Measurements from ENCODE around the gene C2CD3.

The C2CD3 gene

DNA sequence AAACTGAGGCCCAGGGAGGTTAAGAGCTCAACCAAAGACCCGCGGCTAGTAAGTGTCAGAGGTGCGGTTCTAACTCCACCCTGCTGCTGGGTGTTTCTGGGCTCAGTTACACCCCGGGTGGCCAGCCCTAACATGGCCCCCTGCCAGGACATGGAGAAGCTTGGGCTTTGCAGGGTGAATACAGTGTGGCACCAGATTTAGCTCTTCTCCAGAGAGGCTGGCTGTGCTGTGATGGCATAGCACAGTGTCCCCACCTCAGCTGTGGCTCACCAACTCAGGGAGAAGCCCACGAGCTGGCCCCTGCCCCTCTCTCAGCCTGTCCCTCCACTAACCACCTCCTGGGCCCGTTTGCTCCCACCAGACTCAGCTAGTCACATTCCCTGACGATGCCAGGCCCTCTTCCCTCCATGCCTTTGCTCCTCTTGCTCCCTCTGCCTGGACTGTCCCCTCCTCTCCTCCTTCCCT lies 168.9 kb downstream of the C2CD3 start:
- no peak for DNase-seq

DNA sequence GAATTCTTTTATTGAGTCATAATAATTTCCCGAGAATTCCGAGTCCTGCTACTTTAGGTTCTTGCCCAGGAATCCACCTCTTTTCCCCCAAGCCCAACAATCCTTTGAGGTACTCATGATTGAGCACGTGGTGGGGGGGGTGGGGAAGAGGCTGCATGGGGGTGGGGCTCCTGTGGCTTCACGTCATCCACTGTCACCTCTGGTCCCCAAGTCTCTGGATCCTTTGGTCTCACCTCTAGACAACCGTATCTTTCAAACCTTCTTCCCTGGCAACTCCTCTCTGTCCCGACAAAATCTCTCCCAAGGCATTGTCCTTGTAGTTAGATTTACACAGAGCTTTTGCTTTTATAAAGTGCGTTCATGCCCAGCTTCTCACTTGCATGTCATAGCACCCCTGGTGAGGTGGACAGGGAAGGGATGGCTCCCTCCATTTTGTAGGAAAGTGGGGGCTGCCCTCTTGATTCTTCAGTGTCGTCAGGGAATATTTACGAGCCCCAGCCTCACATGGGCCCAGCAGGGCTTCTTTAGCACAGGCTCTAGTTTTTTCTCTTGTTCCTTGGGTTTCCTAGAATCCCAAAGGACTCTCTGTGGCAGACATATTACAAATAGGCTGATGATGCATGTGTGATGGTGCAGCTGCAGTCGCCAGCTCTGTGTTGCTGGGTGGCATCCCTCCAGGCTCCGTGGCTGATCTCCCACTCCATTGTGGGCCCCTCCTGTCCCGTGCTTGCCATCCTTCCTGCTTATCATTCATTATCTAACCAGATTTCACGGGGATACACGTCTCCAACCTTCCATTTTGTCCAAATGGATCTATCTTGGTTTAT lies 170.3 kb downstream of the C2CD3 start:
- no peak for DNase-seq

DNA sequence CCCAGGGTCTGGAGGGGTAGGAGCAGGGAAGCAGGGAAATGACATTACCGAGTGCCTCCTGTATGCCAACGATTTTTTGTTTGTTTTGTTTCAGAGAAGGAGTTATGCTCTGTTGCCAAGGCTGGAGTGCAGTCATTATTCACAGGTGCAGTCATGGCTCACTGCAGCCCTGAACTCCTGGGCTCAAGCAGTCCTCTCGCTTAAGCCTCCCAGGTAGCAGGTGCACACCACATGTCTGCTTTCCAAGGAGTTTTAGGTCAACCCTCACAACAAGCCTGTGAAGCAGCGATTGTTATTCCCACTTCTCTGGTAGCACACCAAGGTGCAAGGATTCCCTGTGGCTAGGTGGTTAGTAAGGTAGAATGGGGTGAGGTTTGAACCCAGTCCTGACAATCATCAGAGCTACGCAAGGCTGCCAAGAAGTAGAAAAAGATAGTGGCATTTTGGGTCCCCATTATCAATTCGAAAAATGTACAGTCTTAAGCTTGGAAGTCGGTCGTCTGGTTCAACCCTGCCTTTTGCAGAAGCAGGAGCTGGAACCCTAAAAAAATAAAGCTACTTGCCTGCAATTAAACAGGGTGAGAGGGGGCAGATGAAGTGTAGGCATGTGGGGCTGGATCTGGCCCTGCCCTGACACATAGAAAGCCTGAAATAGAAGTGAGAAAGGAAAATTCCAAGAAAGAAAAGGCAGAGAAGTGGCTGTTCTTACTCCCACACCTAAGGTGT lies 171.1 kb downstream of the C2CD3 start:
- DNase-seq, result peak; percentile 65

DNA sequence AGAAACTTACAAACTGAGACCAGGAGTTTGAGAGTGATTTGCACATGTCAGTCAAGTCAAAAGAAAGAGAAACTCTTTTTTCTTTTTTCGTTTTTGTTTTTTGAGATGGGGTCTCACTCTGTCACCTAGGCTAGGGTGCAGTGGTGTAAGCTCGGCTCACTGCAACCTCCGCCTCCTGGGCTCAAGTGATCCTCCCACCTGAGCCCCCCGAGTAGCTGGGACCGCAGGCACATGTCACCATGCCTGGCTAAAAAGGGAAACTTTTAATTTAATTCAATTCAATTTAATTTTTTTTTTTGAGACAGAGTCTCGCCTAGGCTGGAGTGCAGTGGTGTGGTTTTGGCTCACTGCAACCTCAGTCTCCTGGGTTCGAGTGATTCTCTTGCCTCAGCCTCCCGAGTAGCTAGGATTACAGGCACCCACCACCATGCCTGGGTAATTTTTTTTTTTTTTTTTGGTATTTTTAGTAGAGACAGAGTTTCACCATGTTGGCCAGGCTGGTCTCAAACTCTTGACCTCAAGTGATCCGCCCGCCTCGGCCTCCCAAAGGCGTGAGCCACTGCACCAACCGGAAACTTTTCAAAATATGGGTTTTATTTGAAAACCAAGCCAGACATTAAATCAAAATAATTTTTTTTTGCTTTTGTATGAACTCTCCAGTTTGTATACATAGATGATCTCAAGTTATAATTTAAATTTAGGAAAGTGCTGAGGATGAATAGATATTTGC lies 171.8 kb downstream of the C2CD3 start:
- no peak for DNase-seq

DNA sequence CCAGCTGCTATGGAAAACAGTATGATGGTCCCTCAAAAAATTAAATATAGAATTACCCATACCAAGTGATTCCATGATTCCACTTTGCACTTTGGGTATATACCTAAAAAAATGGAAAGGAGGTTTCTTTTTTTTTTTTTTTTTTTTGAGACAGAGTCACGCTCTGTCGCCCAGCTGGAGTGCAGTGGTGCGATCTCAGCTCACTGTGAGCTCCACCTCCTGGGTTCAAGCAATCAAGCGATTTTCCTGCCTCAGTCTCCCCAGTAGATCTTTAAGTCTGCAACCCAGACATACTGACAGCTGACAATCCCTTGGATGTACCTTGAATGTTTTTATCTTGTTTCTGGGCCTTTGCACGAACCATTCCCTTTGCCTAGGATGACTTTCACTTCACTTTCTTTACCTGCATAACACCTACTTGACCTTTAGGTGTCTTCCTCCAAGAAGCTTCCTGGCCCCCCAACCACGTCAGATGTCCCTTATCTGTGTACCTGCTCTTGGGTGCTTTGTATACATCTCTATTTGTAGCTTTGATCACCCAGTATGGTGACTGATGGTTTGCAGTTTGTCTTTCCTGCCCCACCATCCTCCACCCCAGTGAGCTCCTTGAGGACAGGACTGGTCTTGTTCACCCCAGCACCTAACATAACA lies 173.6 kb downstream of the C2CD3 start:
- no peak for DNase-seq

DNA sequence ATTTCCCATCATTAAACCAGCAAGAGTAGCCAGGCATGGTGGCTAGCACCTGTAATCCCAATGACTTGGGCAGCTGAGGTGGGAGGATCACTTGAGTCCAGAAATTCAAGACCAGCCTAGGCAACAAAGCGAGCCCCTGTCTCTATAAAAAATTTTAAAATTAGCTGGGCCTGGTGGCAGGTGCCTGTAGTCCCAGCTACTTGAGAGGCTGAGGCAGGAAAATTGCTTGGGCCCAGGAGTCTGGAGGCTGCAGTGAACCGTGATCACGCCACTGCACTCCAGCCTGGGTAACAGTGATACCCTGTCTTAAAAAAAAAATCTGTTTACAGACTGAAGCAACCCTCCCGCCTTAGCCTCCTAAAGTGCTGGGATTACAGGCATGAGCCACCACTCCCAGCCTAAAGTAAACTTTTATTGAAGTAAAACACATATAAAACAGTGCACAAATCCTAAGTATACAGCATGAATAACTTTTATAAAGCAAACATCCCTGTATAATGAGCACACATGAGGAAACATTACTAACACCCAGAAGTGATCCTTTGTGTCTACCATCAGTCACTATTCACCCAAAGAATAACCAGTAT lies 174.5 kb downstream of the C2CD3 start:
- DNase-seq, result no peak

DNA sequence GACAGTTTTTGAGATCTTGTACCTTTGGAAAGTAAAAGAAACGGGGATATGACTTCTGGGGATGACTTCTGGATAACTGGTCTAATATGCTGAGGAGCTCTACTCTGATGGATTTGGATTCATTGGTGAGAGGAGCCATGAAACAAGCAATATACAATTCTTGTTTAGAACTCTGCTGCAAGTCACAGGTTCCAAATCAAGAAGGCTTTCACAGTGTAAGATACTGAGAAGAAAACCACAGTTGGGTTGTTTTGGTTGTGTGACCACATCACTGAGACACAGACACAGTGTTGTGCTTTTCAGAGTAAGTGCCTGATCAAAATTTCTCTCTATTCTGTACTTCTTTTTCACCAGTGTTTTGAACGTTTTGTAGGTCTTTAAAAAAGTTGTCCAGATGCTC lies 175.1 kb downstream of the C2CD3 start:
- peak; percentile 61 for DNase-seq

DNA sequence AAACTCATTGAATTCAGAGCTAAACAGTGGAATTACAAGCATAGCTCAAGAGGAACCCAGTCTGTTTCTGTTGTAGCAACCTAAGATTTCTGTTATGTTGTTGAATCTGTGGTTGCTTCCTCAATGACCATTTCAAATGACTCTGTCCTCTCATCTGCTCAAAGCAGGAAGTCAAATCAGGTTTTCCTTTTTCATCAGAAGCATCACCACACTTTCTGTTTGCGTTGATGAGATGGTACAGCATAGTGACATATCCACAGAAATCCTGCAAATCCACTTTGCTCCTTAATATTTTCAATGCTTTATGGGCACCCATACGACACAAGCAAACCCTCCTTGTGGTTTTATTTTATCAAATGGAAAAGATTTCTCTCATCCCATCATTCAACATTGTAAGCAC lies 175.6 kb downstream of the C2CD3 start:
- DNase-seq, result no peak

DNA sequence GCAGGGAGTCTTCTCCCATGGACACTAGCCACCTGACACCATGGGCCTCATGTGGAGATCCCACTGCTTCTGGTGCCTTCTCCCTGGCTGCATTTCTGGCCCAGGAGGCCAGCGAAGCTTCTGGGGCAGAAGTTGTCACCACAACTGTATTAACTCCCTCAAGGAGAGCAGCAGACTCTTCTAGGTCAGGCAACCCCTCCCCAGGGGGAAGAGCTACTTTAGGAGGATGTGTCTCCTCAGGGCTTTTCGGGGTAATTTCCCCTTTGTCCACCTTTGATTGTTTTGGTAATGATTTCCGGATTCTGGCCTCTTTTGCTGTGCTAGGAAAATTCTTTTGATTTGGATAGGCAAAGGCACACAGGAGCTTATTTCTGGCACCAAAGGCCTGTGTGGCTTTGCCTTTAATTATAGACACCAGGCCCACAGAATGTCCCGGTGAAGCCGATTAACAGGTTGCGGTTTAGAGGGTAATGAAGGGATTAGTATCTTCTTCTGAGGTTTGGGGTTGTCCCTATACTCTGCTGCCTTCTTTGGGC lies 179.3 kb downstream of the C2CD3 start:
- DNase-seq, result no peak

DNA sequence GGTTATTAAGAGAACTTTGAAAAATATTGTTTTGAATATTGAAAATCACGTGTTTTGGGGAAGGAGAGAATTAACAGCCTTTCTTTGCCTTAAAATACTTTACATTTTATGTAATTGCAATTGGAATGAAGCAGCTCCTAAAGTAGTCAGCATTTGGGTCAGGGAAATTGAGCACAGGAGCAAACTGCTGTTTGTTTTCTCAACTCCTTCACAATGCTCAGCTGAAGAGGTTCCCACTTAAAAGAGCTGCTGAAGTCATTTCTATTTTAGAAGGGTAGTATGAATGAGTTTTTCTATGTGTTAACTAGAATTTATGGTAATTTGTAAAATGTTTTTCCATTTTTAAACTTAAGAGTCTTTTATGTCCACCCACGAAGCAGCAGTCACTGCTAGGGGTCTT lies 180.1 kb downstream of the C2CD3 start:
- no peak for DNase-seq

DNA sequence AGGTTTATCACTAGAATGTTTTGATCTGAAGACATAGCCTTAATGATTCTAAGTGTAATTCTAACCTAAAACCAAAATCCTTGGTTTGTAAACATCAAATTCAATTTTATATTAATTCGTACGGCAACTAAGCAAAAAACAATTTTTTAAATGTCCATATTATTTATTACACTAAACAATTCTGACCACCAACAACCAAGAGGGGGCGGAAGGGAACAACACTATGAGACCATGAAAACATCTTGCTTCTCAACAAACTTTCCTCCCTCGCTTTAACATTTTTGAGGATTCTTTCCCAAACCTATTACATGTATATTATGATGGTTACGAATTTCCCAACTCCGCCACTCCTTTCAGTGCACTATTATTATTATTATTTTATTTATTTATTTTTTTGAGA lies 181.6 kb downstream of the C2CD3 start:
- DNase-seq, result no peak

DNA sequence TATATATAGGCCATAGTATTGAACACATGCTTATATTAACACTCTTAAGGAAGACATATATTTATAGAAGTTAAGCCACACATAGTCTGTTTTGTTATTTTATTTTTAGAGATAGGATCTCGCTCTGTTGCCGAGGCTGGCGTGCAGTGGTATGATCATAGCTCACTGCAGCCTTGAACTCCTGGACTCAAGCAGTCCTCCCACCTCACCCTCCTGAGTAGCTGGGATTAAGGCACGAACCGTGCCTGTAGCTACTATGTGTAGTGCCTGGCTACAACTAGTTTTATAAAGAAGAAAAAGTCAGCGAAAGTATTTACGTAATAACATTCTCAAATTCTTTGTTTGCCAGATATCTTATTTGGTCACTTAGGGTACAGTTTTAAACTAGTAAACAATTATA lies 182.6 kb downstream of the C2CD3 start:
- no peak for DNase-seq

DNA sequence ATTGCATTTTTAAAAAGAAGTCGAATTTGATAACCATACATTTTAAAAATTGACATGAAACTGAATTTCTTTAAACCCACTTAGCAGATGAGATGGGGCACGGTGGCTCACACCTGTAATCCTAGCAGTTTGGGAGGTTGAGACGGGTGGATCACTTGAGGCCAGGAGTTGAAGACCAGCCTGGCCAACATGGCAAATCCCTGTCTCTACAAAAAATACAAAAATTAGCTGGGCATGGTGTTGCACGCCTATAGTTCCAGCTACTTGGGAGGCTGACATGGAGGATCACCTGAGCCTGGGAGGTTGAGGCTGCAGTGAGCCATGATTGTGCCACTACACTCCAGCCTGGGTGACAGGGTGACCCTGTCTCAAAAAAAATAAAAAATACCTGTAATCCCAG lies 185.1 kb downstream of the C2CD3 start:
- DNase-seq, result peak; percentile 10

DNA sequence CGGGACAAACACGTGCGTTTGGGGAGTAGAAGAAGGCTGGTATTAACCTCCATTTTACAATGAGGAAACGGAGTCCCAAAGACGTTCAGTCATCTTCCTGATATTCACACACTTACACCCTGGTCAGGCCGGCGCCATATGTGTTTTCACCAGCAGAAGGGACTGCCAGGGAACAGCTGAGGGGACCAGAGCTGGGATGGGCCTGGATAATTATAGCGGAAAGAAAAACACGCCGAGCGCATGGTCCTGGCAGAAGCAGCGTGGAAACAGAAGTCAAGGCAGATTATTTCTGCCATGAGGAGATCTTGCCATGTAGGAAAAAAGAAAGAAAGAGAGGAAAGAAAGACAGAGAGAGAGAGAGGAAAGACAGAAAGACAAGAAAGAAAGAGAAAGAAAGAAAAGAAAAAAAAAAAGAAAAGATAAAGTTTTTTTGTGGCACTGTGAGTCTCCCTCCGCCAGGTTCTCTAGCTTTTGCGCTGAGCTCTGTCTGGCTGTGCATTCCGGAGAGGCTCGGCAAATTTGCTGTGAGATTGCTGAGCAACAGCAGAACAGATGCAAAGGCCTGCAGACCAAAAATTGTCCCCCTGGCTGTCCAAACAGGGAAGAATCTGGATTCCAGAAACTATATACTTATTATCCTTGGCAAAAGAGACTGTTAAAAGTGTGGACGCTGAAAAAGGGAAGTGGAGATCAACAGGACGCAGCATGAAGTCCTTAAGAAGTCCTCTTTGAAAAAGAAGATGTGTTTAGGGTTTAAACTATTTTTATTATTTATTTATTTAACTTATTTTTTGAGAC lies 186.9 kb downstream of the C2CD3 start:
- no peak for DNase-seq

DNA sequence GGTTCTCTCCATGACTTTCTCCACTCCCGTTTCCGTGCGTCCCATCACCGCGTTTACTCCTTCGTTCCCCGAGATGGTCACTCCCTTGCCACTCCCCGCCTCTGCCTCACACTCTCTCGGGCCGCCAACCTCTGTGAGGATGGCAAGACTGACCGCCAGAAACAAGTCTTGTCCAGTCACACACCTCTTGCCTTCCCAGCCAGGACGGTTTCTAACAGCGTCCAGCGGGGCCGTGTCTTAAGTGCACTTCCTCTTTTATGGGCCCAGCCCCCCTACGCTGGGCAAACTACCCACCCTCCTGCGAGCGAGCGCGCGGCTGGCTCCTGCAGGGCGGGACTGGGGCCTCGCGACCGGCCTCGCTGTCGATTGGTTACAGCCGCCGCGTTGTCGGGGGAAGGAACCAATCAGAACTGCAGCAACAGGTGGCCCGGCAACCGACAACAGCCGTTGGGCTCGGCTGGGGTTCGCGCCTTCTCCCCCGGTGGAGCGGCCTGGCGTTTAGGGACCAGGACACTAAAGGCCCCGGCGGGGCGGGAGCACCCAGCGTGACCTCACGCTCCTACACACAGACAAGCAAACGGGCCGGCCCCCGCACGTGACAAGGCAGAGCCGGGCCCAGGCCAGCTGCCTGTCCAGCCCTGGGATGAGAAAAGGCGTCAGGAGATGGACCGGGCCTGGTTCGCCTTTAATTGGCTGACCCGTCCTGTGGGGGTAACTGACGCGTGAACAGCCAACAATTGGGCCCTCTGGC lies 187.6 kb downstream of the C2CD3 start:
- peak; percentile 97 for DNase-seq

DNA sequence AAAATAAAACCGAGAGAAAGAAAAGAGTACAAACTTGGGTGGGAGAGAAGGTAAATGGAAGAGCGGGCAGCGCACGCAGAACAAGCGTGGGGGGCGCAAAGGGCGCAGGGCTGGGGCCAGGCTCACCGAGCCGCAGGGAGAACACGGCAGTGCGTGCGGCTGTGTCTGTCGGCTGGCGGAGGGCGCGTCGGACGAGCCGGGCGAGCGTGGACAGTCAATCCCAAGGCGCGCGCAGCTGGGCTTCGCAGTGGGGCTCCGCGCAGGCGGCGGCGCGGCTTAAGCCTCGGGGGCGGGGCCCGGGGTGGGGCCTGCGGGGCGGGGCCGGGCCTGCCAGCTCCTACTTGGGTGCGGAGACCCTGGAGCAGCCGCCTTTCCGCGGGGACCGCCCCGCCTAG lies 188.2 kb downstream of the C2CD3 start, which contains the start of gene UCP2:
Gene UCP2 (minus strand): TSS at position 249 of the 395 bp plus-strand sequence. CDS start 4,465 bp downstream, outside the sequence.
- peak; percentile 88 for DNase-seq

DNA sequence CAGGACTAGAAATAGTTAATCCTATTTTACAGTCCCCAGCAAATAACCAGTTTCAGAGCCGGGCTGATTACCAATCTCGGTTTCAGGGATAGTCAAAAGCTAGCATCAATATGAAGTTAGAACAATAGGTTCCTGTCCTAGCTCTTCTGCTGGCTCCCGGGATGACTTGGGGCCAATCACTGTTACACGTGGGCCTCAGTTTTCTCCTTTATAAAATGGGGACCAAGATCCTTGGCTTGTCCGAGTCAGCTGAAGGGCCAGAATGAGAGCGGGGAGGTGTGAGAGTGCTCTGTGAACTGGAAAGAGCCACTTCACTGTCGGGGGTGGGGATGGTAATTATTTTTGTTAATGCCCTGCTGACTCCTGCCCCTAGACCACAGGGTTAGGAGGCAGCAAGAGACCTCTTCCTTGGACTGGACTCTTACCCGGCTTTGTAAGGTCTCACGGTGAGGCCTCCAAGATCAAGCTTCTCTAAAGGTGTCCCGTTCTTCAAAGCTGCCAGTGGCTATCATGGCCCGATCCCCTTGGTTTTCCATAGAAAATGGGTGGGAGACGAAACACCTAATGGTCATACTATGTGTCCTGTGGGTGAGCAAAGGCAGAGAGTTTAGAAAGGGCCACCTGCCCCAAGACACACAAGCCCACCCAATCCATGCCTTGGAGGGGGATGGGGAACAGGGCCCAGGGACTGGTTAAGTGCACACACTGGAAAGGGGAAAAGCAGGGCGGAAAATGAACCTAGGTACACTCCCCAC lies 189.6 kb downstream of the C2CD3 start:
- DNase-seq, result no peak

DNA sequence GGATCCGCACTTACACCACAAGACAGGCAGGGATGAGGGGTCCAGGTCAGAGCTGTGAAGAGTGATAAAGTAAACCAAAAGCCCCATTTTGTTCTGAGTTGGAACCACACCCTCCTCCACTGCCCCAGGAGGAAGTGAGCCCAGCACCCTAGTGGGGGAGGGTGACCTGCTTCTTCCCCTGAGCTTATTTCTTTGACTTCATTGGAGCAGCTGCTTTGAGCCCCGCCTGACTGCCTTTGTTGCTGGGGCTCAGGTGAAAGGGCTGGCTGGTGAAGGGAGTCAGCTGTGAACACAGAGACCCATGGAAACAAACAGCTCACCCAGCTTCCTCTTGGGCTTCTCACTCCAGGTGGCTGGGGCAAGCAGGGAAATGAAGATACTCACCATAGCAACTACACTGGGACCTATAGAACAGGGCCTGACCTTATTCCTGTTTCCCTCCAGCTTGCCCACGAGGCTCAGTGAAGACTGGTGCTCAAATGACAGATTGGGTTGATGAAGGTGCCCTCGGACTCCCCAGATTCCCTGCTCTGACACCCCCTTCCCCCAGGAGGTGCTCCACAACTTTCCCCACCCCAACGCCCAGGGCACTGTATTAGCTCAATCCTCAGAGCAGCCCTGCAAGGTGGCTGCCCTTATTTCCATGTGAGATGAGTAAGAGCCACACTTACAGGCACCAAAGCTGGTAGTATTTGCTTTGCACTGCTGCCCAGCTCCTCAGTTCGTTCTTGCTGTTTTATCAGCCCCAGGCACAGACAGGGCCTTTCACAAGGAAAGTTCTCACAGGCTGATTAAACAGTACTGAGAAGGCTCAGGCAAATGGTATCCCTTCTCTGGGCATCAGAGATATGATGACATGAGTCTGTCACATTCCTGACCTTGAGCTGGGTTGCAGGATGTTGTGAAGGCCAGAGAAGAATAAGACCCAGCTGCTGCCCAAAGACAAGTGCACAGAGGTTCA lies 190.5 kb downstream of the C2CD3 start:
- peak; percentile 93 for DNase-seq
